Aorta (tissue), 5 donors: ENCODE results near the gene MYL5. TPM values are rescaled to one million over a fixed set of nuclear protein-coding genes. Genes with fewer than 3 reads are reported as not detected.
A peak's percentile ranks its signal among the peaks of the same experiment; 100 is the strongest.

Experiments used
- ATAC-seq: fragments of 200-7000 bp; cut with Tn5 transposase; one replicate; pipeline ENCODE4 v1.9.1; 2022; ENCODE audit warnings: moderate library complexity; ENCODE audit not compliant: low FRiP score
- DNase-seq, 2 donors: peaks; one replicate each; pipeline ENCODE4 v3.0.0-alpha.2; 2020
- H3K27ac ChIP-seq, 2 donors: one replicate each; pipeline ENCODE4 v1.5.1; 2013; ENCODE audit warnings: low read length in 2 of 2, mild to moderate bottlenecking in 2 of 2, moderate library complexity in 2 of 2, control low read depth in 1 of 2, inconsistent platforms in 1 of 2, low read depth in 1 of 2
- H3K27me3 ChIP-seq, 2 donors: one replicate each; pipeline ENCODE4 v1.6.1; 2013; ENCODE audit warnings: control low read depth in 1 of 2, low read length in 1 of 2, mild to moderate bottlenecking in 1 of 2, moderate library complexity in 1 of 2; ENCODE audit not compliant: insufficient read depth in 2 of 2, control insufficient read depth in 1 of 2
- H3K36me3 ChIP-seq, 2 donors: one replicate each; pipeline ENCODE4 v1.6.1; 2013; ENCODE audit warnings: control low read depth in 1 of 2, low read length in 1 of 2, mild to moderate bottlenecking in 1 of 2; ENCODE audit not compliant: insufficient read depth in 2 of 2, control insufficient read depth in 1 of 2
- H3K4me1 ChIP-seq, 2 donors: one replicate each; pipeline ENCODE4 v1.6.1; 2013; ENCODE audit warnings: low read length in 2 of 2, control low read depth in 1 of 2, mild to moderate bottlenecking in 1 of 2, moderate library complexity in 1 of 2; ENCODE audit not compliant: insufficient read depth in 2 of 2, control insufficient read depth in 1 of 2
- H3K4me3 ChIP-seq, 2 donors: one replicate each; pipeline ENCODE4 v1.5.1; 2013; ENCODE audit warnings: low read length in 2 of 2, control low read depth in 1 of 2, mild to moderate bottlenecking in 1 of 2
- H3K9me3 ChIP-seq: one replicate; pipeline ENCODE4 v1.6.1; 2013; ENCODE audit warnings: mild to moderate bottlenecking, low read length; ENCODE audit not compliant: control insufficient read depth
- WGBS, 2 donors: extraction: QIAGEN DNeasy Blood & Tissue Kit; methylation state at CpG; one replicate each; pipeline ENCODE4 v1.1.7; 2013; 5-methylcytosine and 5-hydroxymethylcytosine counted together
- intact Hi-C, 2 donors: fragments of 100-400 bp; cut with DNase I; formaldehyde crosslinking; loops; one replicate each; pipeline versions ENCODE4 v1.14.2 to v1.15.0; 2022
- polyA plus RNA-seq, 2 donors: library from polyadenylated mRNA; stranded (reverse); fragments of 200-250 nt; gene quantifications; one replicate each; pipeline ENCODE4 v1.2.3, GENCODE V29; 2013
- total RNA-seq, 2 donors: library from RNA; stranded (reverse); fragmentation: NEBNext Ultra II Directional; extraction: Animal tissue kit (Norgen Biotek cat#: 25700); gene quantifications; one replicate each; pipeline ENCODE4 v1.2.1, GENCODE V29; 2021
- donor health status: healthy with polysubstance abuse.
- donor health status: Bipolar disorder and iron deficiency.
- donor health status: DM: no; HTN: no; CAD: no.
- donor health status: DM: no; HTN: no; CAD: no.
- donor health status: DM: yes; HTN: yes; CAD: no.

MYL5 gene
- total and polyA plus RNA-seq, 4 donors: 5.7 to 19.8 (median 13.4) TPM

- H3K27ac ChIP-seq: no peak overlapping the region
- H3K4me1 ChIP-seq: no peaks in the 10 kb centered on the region
- H3K4me3 ChIP-seq: no peak overlapping the region
- intact Hi-C loops: no loop called here
- H3K9me3 ChIP-seq: peaks cover 3% of the 10 kb centered on the region
- H3K27me3 ChIP-seq: no peaks in the 10 kb centered on the region
- DNase-seq (peak; percentile 30 to 55), ATAC-seq (no peak)
- WGBS, 2 donors: 84 to 86% methylated on average over 26 to 27 of the region's 27 CpGs
- no peaks in the 10 kb centered on the region for H3K36me3 ChIP-seq
Measured at GRCh38 chr4:628821-629635, 45.3 kb upstream of the MYL5 start.

DNA sequence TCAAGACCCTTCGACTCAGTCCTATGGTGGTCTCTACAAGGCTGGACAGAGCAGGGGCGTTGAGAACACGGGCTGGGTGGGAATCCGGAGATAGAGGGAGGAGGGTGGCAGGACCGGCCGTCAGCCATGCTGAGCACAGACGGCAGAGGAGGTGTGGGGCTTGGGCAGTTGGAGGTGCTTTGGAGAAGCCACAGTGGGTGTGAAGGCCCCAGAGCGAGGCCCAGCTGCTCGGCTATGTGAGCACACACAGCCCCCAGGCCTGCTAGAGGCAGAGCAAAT lies 44.8 kb upstream of the MYL5 start:
- peak in 1 of 2 donors; percentile 51 for DNase-seq
- intact Hi-C loops: no loop called here
- no peak for ATAC-seq
- Histone ChIP-seq H3K27me3 (no peaks in the 10 kb centered on the region), H3K27ac (no peak overlapping the region), H3K4me3 (no peak overlapping the region), H3K36me3 (no peaks in the 10 kb centered on the region), H3K9me3 (peaks cover 3% of the 10 kb centered on the region), H3K4me1 (no peaks in the 10 kb centered on the region)
- WGBS, 2 donors: 72 to 74% methylated on average over 9 of the region's 9 CpGs

- peaks cover 3% of the 10 kb centered on the region for H3K9me3 ChIP-seq
- ATAC-seq (no peak), DNase-seq (peak; percentile 20 to 60)
- no peaks in the 10 kb centered on the region for H3K27me3 ChIP-seq
- no peaks in the 10 kb centered on the region for H3K36me3 ChIP-seq
- H3K4me1 ChIP-seq: no peaks in the 10 kb centered on the region
- no peak overlapping the region for H3K27ac ChIP-seq
- intact Hi-C loops: no loop called here
- WGBS, 2 donors: 43 to 44% methylated on average over 20 of the region's 20 CpGs
- H3K4me3 ChIP-seq: no peak overlapping the region
Measured at GRCh38 chr4:629915-630641, 44.3 kb upstream of the MYL5 start.

DNA sequence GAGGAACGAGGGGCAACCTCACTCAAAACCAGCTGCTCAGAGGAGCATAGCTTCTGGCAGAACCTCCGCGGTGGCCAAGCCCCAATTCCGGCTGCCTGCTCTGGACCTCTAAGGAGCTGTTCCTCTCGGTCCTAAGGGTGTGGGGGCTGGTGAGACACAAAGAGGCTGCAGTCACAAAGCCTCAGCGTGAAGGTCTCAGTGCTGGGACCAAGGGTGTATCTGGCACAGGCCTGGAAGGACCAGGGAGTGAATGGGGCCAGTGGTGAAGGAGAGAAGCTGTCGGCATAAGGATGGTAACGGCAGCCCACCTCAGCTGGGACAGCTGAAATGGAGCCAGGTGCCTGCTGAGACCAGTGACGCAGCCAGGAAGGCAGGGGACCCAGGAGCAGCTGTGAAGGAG lies 43.7 kb upstream of the MYL5 start:
- no peak overlapping the region for H3K4me3 ChIP-seq
- ATAC-seq (no peak), DNase-seq (peak; percentile 23 to 33)
- H3K36me3 ChIP-seq: no peaks in the 10 kb centered on the region
- H3K9me3 ChIP-seq: peaks cover 3% of the 10 kb centered on the region
- no peaks in the 10 kb centered on the region for H3K27me3 ChIP-seq
- no peaks in the 10 kb centered on the region for H3K4me1 ChIP-seq
- intact Hi-C loops: no loop called here
- H3K27ac ChIP-seq: no peak overlapping the region
- WGBS, 2 donors: 51 to 59% methylated on average over 9 of the region's 9 CpGs

GRCh38 chr4:632196-632790 lies 42.0 kb upstream of the MYL5 start:
- intact Hi-C loops: no loop called here
- H3K4me3 ChIP-seq: no peak overlapping the region
- no peak overlapping the region for H3K27ac ChIP-seq
- H3K27me3 ChIP-seq: no peaks in the 10 kb centered on the region
- 90% methylated on average over 16 of the region's 16 CpGs for WGBS, 2 donors
- no peaks in the 10 kb centered on the region for H3K4me1 ChIP-seq
- peaks cover 3% of the 10 kb centered on the region for H3K9me3 ChIP-seq
- DNase-seq (peak; percentile 24 to 48), ATAC-seq (no peak)
- H3K36me3 ChIP-seq: no peaks in the 10 kb centered on the region

GRCh38 chr4:632926-633325 lies 41.4 kb upstream of the MYL5 start:
- no peak overlapping the region for H3K4me3 ChIP-seq
- 90 to 91% methylated on average over 6 of the region's 6 CpGs for WGBS, 2 donors
- H3K27ac ChIP-seq: no peak overlapping the region
- DNase-seq (peak; percentile 15 to 42), ATAC-seq (no peak)
- H3K36me3 ChIP-seq: no peaks in the 10 kb centered on the region
- no peaks in the 10 kb centered on the region for H3K4me1 ChIP-seq
- intact Hi-C loops: no loop called here
- peaks cover 3% of the 10 kb centered on the region for H3K9me3 ChIP-seq
- H3K27me3 ChIP-seq: no peaks in the 10 kb centered on the region

GRCh38 chr4:633406-633805 lies 40.9 kb upstream of the MYL5 start:
- Histone ChIP-seq H3K27ac (no peak overlapping the region), H3K36me3 (no peaks in the 10 kb centered on the region), H3K4me3 (no peak overlapping the region), H3K9me3 (peaks cover 3% of the 10 kb centered on the region), H3K27me3 (no peaks in the 10 kb centered on the region), H3K4me1 (no peaks in the 10 kb centered on the region)
- no peak for ATAC-seq
- DNase-seq: peak; percentile 26 to 45
- intact Hi-C loops: no loop called here
- 45 to 55% methylated on average over 9 of the region's 9 CpGs for WGBS, 2 donors

DNA sequence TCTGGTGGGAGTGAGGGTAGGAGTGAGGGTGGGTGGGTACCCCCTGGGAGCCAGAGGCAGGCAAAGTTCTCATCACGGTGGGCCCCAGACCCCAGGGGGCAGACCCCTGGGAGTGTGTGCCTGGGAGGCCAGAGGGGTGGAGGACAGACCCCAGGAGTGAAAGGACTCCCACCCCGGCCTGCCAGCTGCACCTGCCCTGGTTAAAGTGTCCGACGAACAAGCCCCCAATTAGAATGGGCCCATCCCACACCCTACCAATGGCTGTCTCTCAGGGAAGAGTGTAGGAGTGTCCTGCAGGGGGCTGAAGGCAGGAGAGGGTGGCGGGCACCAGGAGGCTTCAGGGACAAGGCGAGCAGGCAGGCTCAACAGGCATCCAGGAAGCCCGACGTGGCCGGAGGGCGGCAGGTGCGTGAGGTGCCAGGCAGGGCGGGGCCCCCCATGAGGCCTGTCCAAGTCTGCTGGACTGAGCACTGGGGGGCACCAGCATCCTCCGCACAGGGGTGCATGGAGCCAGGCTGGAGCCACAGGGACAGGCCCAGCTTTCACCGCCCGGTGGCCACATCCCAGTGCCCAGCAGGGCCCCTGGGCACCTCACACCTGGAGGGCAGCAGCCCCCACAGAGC lies 40.3 kb upstream of the MYL5 start:
- 71 to 76% methylated on average over 15 of the region's 15 CpGs for WGBS, 2 donors
- H3K27me3 ChIP-seq: no peaks in the 10 kb centered on the region
- intact Hi-C loops: no loop called here
- H3K4me3 ChIP-seq: no peak overlapping the region
- H3K9me3 ChIP-seq: peaks cover 3% of the 10 kb centered on the region
- no peaks in the 10 kb centered on the region for H3K4me1 ChIP-seq
- H3K36me3 ChIP-seq: no peaks in the 10 kb centered on the region
- no peak for ATAC-seq
- peak; percentile 29 to 45 for DNase-seq
- no peak overlapping the region for H3K27ac ChIP-seq
